ENCODE data around the gene NCEH1. TPM values are rescaled to one million over a fixed set of nuclear protein-coding genes. Genes with fewer than 3 reads are reported as not detected.
A peak's percentile ranks its signal among the peaks of the same experiment; 100 is the strongest.

The NCEH1 gene
- total and polyA plus RNA-seq, 4 donors, result 1.1 to 32.3 (median 2.5) TPM

- Histone ChIP-seq H3K36me3 (ENCODE audit: control insufficient read depth in 4 of 4, insufficient read depth in 3 of 4, low read depth in 1 of 4, low read length in 3 of 4) (no peaks in the 10 kb centered on the region), H3K4me1 (ENCODE audit: control insufficient read depth in 4 of 4, insufficient read depth in 4 of 4, low read length in 3 of 4) (peaks cover 0 to 16% (median 15%) of the 10 kb centered on the region in 4 donors), H3K27ac (ENCODE audit: low read depth in 1 of 2, low read length in 2 of 2) (peak overlapping the region in 1 of 2 donors; percentile 16), H3K9me3 (ENCODE audit: control insufficient read depth in 4 of 4, low read length in 3 of 4) (no peaks in the 10 kb centered on the region), H3K9ac (ENCODE audit: low read depth in 1 of 2, low read length in 2 of 2) (peak overlapping the region in 1 of 2 donors; percentile 29), H3K4me3 (ENCODE audit: low read depth in 1 of 3, low read length in 3 of 3) (peak overlapping the region; percentile 18 to 75 (median 47)), H3K27me3 (ENCODE audit: control insufficient read depth in 4 of 4, insufficient read depth in 4 of 4, low read length in 3 of 4) (no peaks in the 10 kb centered on the region)
- TF ChIP-seq YY1 (IDR thresholded peaks at IDR 0.05) (peak; percentile 20), RXRA (IDR thresholded peaks at IDR 0.05) (no peak), REST (IDR thresholded peaks at IDR 0.05) (peak; percentile 12)
- WGBS, result 23% methylated on average over 8 of the region's 8 CpGs
- DNase-seq (ENCODE audit: low spot score), result no peak
Measured at GRCh38 chr3:172749230-172749965, 38.5 kb upstream of the NCEH1 start.

GRCh38 chr3:172746475-172746874 is 35.6 kb upstream of the NCEH1 start:
- no peak for DNase-seq (ENCODE audit: low spot score)
- no peak overlapping the region for H3K27ac ChIP-seq (ENCODE audit: low read depth in 1 of 2, low read length in 2 of 2)

More at GRCh38 chr3:172746475-172746874, 35.6 kb upstream of the NCEH1 start:
- H3K27me3 ChIP-seq (ENCODE audit: control insufficient read depth in 4 of 4, insufficient read depth in 4 of 4, low read length in 3 of 4), result no peaks in the 10 kb centered on the region
- H3K4me3 ChIP-seq (ENCODE audit: low read depth in 1 of 3, low read length in 3 of 3), result no peak overlapping the region
- H3K36me3 ChIP-seq (ENCODE audit: control insufficient read depth in 4 of 4, insufficient read depth in 3 of 4, low read depth in 1 of 4, low read length in 3 of 4), result no peaks in the 10 kb centered on the region
- no peaks in the 10 kb centered on the region for H3K9me3 ChIP-seq (ENCODE audit: control insufficient read depth in 4 of 4, low read length in 3 of 4)
- H3K9ac ChIP-seq (ENCODE audit: low read depth in 1 of 2, low read length in 2 of 2), result no peak overlapping the region
- TF ChIP-seq HNF4A (conservative IDR thresholded peaks at IDR 0.05) (no peak), GABPA (IDR thresholded peaks at IDR 0.05 in 1 of 2, conservative IDR thresholded peaks at IDR 0.05 in 1 of 2) (no peak), FOXA2 (IDR thresholded peaks at IDR 0.05) (no peak), MAX (IDR thresholded peaks at IDR 0.05) (no peak), CTCF (IDR thresholded peaks at IDR 0.05; ENCODE audit: low read depth, low read length, missing input control) (no peak), TAF1 (conservative IDR thresholded peaks at IDR 0.05) (no peak), RXRA (IDR thresholded peaks at IDR 0.05) (no peak), REST (IDR thresholded peaks at IDR 0.05) (no peak), JUND (IDR thresholded peaks at IDR 0.05) (no peak), RAD21 (IDR thresholded peaks at IDR 0.05) (no peak)
- peaks cover 0 to 16% (median 15%) of the 10 kb centered on the region in 4 donors for H3K4me1 ChIP-seq (ENCODE audit: control insufficient read depth in 4 of 4, insufficient read depth in 4 of 4, low read length in 3 of 4)
- 75% methylated on average over 2 of the region's 2 CpGs for WGBS

Data from liver (tissue), 9 donors.